T-helper 2 cell treated with Interferon-gamma antibody and Interleukin-4, amounts not matched to agents 5 μg/mL and 100 μg/mL, for 36 hours (primary cell): ENCODE measurements around the gene RNF182.

Experiments
- DNase-seq: peaks from one replicate; pipeline ENCODE4 v3.0.0; 2021; ENCODE audit warnings: low spot score
- H3K27ac Mint-ChIP-seq: one replicate; pipeline ENCODE4 v1.8.0; 2021; ENCODE audit warnings: mild to moderate bottlenecking, mixed read lengths
- H3K27me3 Mint-ChIP-seq: one replicate; pipeline ENCODE4 v1.8.0; 2021; ENCODE audit warnings: low read depth, mixed read lengths
- H3K36me3 Mint-ChIP-seq: one replicate; pipeline ENCODE4 v1.8.0; 2021; ENCODE audit warnings: low read depth, mixed read lengths
- H3K4me1 Mint-ChIP-seq: one replicate; pipeline ENCODE4 v1.8.0; 2021; ENCODE audit warnings: low read depth, mixed read lengths
- H3K4me3 Mint-ChIP-seq: one replicate; pipeline ENCODE4 v1.8.0; 2022; ENCODE audit warnings: mild to moderate bottlenecking, moderate library complexity, mixed read lengths
- H3K9me3 Mint-ChIP-seq: one replicate; pipeline ENCODE4 v1.8.0; 2021; ENCODE audit warnings: mixed read lengths

The RNF182 gene

DNA sequence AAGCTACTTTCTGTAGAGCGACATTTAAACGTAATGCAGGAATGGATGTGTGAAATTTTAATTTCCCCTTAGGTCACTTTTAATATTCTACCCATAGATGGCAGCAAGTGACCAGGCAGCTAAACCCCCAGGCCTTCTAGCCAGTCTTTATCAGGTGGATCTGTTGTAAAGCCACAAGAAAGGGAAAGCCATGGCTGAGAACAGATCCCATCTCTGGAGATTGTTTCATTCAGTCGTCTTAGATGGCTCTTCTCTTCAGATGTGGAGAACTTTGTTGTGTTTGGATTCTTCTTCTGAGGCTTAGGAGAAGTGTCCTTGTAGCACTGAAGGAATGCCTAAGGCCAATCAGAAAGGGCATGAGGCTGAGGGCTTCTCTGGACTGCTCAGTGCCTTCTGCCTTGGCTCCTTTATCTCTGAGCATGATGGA, 15.8 kb upstream of the RNF182 start:
- Mint-ChIP-seq H3K27ac (no peak overlapping the region), H3K9me3 (no peaks in the 10 kb centered on the region), H3K4me1 (peaks cover 8% of the 10 kb centered on the region), H3K36me3 (no peaks in the 10 kb centered on the region), H3K4me3 (no peak overlapping the region), H3K27me3 (peaks cover 53% of the 10 kb centered on the region)
- peak; percentile 37 for DNase-seq

- DNase-seq: no peak
- Mint-ChIP-seq H3K27ac (no peak overlapping the region), H3K36me3 (no peaks in the 10 kb centered on the region), H3K27me3 (peaks cover 58% of the 10 kb centered on the region), H3K4me3 (no peak overlapping the region), H3K4me1 (peaks cover 8% of the 10 kb centered on the region), H3K9me3 (no peaks in the 10 kb centered on the region)
These were observed 14.3 kb upstream of the RNF182 start for GRCh38 chr6:13910443-13910842.

- no peak for DNase-seq
- Mint-ChIP-seq H3K4me3 (no peak overlapping the region), H3K27me3 (peaks cover 61% of the 10 kb centered on the region), H3K36me3 (no peaks in the 10 kb centered on the region), H3K9me3 (no peaks in the 10 kb centered on the region), H3K4me1 (peaks cover 8% of the 10 kb centered on the region), H3K27ac (no peak overlapping the region)
These were observed 13.4 kb upstream of the RNF182 start for GRCh38 chr6:13911337-13911736.

DNA sequence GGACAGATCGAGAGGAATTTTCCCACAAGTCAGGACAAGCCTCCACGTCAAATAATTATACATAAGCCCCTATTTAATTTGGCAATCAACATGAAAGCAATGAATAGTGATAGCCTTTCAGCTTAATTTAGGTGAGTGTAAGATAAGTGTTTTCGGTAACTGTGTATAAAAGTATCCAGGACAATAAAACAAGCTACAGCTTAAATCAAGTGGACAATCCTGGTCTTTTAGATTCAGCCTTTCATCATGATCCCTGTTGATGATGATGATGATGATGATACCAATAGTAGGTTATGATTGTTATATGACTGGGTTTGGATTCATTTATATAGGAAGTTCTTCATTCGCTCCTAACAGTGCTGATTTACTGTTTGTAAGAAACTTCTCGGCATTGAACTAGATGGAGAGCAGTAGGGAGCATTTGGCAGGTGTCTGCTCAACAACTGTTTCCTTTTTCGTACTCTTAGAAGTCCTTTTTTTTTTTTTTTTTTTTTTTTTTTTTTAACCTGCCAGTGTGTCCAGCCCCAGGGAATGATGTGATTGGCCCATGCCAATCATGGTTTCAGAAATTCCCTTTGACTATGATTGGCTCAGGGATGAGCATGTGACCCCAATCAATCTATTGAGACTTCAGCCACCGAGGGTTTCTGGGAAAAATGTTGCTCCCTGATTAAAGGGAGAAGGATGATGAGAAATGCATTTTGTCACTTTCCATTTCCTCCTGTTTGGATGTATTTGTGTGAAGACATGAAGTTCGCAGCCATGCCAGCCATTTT, 11.3 kb upstream of the RNF182 start:
- peaks cover 60% of the 10 kb centered on the region for H3K27me3 Mint-ChIP-seq
- no peak for DNase-seq
- no peaks in the 10 kb centered on the region for H3K36me3 Mint-ChIP-seq
- no peak overlapping the region for H3K4me3 Mint-ChIP-seq
- no peak overlapping the region for H3K27ac Mint-ChIP-seq
- peaks cover 6% of the 10 kb centered on the region for H3K4me1 Mint-ChIP-seq
- no peaks in the 10 kb centered on the region for H3K9me3 Mint-ChIP-seq

- peaks cover 61% of the 10 kb centered on the region for H3K27me3 Mint-ChIP-seq
- no peaks in the 10 kb centered on the region for H3K36me3 Mint-ChIP-seq
- H3K27ac Mint-ChIP-seq: no peak overlapping the region
- H3K4me3 Mint-ChIP-seq: no peak overlapping the region
- H3K4me1 Mint-ChIP-seq: no peaks in the 10 kb centered on the region
- no peaks in the 10 kb centered on the region for H3K9me3 Mint-ChIP-seq
- no peak for DNase-seq
These were observed 10.4 kb upstream of the RNF182 start for GRCh38 chr6:13914351-13914750.

GRCh38 chr6:13915561-13916229, 9.1 kb upstream of the RNF182 start:
- DNase-seq: no peak
- H3K27me3 Mint-ChIP-seq: peaks cover 61% of the 10 kb centered on the region

DNA sequence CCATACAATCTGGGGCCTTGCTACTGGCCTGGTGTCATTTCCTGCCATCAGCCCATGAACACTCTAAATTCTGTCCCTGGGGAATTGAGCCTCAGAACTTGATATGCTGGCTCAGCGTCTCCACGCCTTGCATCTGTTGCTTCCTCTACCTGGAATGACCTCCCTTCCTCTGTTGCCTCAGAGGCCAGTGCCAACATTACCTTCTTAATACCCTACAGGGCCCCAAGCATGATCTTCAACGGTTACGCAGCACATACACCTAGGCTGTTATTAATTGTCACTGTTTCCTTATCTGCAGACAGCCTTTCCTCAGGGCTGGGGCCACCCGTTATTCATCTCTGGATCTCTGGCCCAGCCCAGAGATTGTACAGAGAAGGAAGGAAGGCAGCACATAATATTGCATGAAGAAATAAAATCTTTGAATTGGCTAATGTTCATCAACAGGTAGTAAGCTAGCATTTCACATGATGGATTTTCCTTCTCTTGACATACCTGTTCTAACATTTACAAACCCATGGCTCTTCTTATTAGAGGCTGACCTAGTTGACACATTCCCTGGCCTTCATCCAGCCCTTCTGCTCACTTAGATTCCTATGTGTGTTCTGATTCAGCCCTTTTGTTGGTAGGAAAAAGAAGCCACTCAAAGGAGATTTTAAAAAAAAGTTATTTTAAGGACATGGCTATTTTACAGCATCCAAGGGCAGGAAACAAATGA, 8.4 kb upstream of the RNF182 start:
- Mint-ChIP-seq H3K4me1 (no peaks in the 10 kb centered on the region), H3K9me3 (no peaks in the 10 kb centered on the region), H3K4me3 (no peak overlapping the region), H3K27me3 (peaks cover 59% of the 10 kb centered on the region), H3K36me3 (no peaks in the 10 kb centered on the region), H3K27ac (no peak overlapping the region)
- no peak for DNase-seq

More at GRCh38 chr6:13915561-13916229, 9.1 kb upstream of the RNF182 start:
- Mint-ChIP-seq H3K27ac (no peak overlapping the region), H3K4me1 (no peaks in the 10 kb centered on the region), H3K36me3 (no peaks in the 10 kb centered on the region), H3K9me3 (no peaks in the 10 kb centered on the region), H3K4me3 (no peak overlapping the region)

- H3K4me3 Mint-ChIP-seq: no peak overlapping the region
- peaks cover 57% of the 10 kb centered on the region for H3K27me3 Mint-ChIP-seq
These were observed 7.6 kb upstream of the RNF182 start for GRCh38 chr6:13917141-13917540.

GRCh38 chr6:13918686-13919250, 6.0 kb upstream of the RNF182 start:
- no peaks in the 10 kb centered on the region for H3K36me3 Mint-ChIP-seq
- DNase-seq: no peak
- no peaks in the 10 kb centered on the region for H3K4me1 Mint-ChIP-seq
- H3K9me3 Mint-ChIP-seq: no peaks in the 10 kb centered on the region
- H3K4me3 Mint-ChIP-seq: no peak overlapping the region
- peaks cover 63% of the 10 kb centered on the region for H3K27me3 Mint-ChIP-seq
- no peak overlapping the region for H3K27ac Mint-ChIP-seq

More at GRCh38 chr6:13917141-13917540, 7.6 kb upstream of the RNF182 start:
- Mint-ChIP-seq H3K4me1 (no peaks in the 10 kb centered on the region), H3K9me3 (no peaks in the 10 kb centered on the region), H3K27ac (no peak overlapping the region), H3K36me3 (no peaks in the 10 kb centered on the region)
- no peak for DNase-seq

DNA sequence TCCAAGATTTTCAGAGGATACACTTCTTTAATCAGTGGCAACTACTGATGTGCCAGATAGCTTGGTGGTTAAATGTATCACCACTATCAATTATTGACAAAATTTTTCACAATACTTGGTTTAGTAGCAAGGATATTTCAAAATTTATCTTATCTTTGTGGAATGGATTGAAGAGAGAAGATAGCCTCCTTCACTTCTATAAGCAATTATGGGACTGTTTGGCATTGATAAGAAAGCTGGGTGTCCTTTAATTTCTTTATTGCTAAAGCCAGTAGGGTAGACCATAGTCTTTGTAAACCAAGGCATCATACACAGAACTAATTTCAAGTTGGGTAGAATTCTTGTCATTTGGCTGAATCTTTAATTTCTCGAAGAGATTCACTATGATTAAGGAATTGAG, 4.9 kb upstream of the RNF182 start:
- DNase-seq: no peak
- no peak overlapping the region for H3K4me3 Mint-ChIP-seq
- H3K27ac Mint-ChIP-seq: no peak overlapping the region
- peaks cover 62% of the 10 kb centered on the region for H3K27me3 Mint-ChIP-seq
- H3K36me3 Mint-ChIP-seq: no peaks in the 10 kb centered on the region
- H3K4me1 Mint-ChIP-seq: peaks cover 8% of the 10 kb centered on the region
- H3K9me3 Mint-ChIP-seq: no peaks in the 10 kb centered on the region

- Mint-ChIP-seq H3K4me3 (no peak overlapping the region), H3K4me1 (peaks cover 12% of the 10 kb centered on the region), H3K27me3 (peaks cover 62% of the 10 kb centered on the region), H3K9me3 (no peaks in the 10 kb centered on the region), H3K27ac (no peak overlapping the region), H3K36me3 (no peaks in the 10 kb centered on the region)
- DNase-seq: no peak
These were observed 4.2 kb upstream of the RNF182 start for GRCh38 chr6:13920552-13920951.

- Mint-ChIP-seq H3K36me3 (no peaks in the 10 kb centered on the region), H3K27ac (no peak overlapping the region), H3K4me1 (peaks cover 14% of the 10 kb centered on the region), H3K9me3 (no peaks in the 10 kb centered on the region), H3K27me3 (peaks cover 73% of the 10 kb centered on the region), H3K4me3 (no peak overlapping the region)
- no peak for DNase-seq
These were observed 2.0 kb upstream of the RNF182 start for GRCh38 chr6:13922750-13923149.

GRCh38 chr6:13923527-13924145, 1.1 kb upstream of the RNF182 start:
- Mint-ChIP-seq H3K27me3 (peaks cover 72% of the 10 kb centered on the region), H3K36me3 (no peaks in the 10 kb centered on the region), H3K27ac (no peak overlapping the region), H3K9me3 (no peaks in the 10 kb centered on the region), H3K4me1 (peaks cover 14% of the 10 kb centered on the region), H3K4me3 (peak overlapping the region; percentile 89)
- DNase-seq: no peak
